K562 (cell line): ENCODE measurements around the gene SCAMP5. TPM values are rescaled to one million over a fixed set of nuclear protein-coding genes. Genes with fewer than 3 reads are reported as not detected.

Source experiments
- ATAC-seq: fragments of 200-7000 bp; cut with Tn5 transposase; 3 replicates; pipeline ENCODE4 v1.9.1; 2020; ENCODE audit warnings: moderate library complexity
- BruUV-seq: library from RNA; stranded (reverse); fragments of 400-500 nt; replicated peaks from 2 replicates; lab custom pipeline; 2021; lab: Mats Ljungman, UMichigan
- CTCF ChIA-PET: fragments of 300-600 bp; formaldehyde crosslinking; extraction: SDS; loops from one replicate; lab custom pipeline; 2021; ENCODE audit warnings: low intra/inter-chr PET ratio; lab: Yijun Ruan, JAX
- POLR2A ChIA-PET: fragments of 300-600, 350-650 bp; sonication (Branson Sonifier 250); formaldehyde crosslinking; extraction: SDS; loops from one replicate; lab custom pipeline; 2021; ENCODE audit warnings: antibody characterized with exemption, inconsistent platforms; lab: Yijun Ruan, JAX
- DNase-seq, 4 experiments: peaks; one replicate each; pipeline versions ENCODE4 v3.0.0 to v3.0.0-alpha.2; 2011 to 2018; ENCODE audit warnings: low spot score in 3 of 4, mixed read lengths in 3 of 4; ENCODE audit errors: extremely low read depth in 1 of 4
- FAIRE-seq: peaks from 2 replicates; lab custom pipeline; 2011; peaks lifted over from hg19 to GRCh38; lab: Jason Lieb, UNC
- H2AFZ ChIP-seq: 2 replicates; pipeline ENCODE4 v1.6.0; 2011; ENCODE audit warnings: low read depth, low read length, control low read depth, inconsistent platforms
- H3K27ac ChIP-seq: fragments of 200-600 bp; 3 replicates; pipeline ENCODE4 v1.8.0; 2011; ENCODE audit warnings: low read depth, mild to moderate bottlenecking, control low read depth, inconsistent platforms, low read length, moderate library complexity, mixed read lengths; ENCODE audit errors: extremely low read depth
- H3K27me3 ChIP-seq, 2 experiments: fragments of 300-600 bp in 1 of 2; 2 replicates in 1 of 2; 3 replicates in 1 of 2; pipeline versions ENCODE4 v1.6.0 to v1.8.0; 2011; ENCODE audit warnings: inconsistent platforms in 2 of 2, low read length in 2 of 2, mild to moderate bottlenecking in 1 of 2, mixed read lengths in 1 of 2, moderate library complexity in 1 of 2; ENCODE audit not compliant: control insufficient read depth in 2 of 2, insufficient read depth in 2 of 2
- H3K36me3 ChIP-seq: fragments of 300-600 bp; 3 replicates; pipeline ENCODE4 v1.8.0; 2011; ENCODE audit warnings: mild to moderate bottlenecking, low read length, inconsistent platforms; ENCODE audit not compliant: control insufficient read depth, insufficient read depth
- H3K4me1 ChIP-seq, 2 experiments: fragments of 200-600 bp in 1 of 2; replicated peaks in 1 of 2; 2 replicates in 1 of 2; 3 replicates in 1 of 2; pipeline versions ENCODE4 v1.5.1 to v1.8.0; 2011; ENCODE audit warnings: inconsistent platforms in 2 of 2, low read length in 2 of 2, mild to moderate bottlenecking in 1 of 2, mixed read lengths in 1 of 2, moderate library complexity in 1 of 2; ENCODE audit not compliant: control insufficient read depth in 2 of 2, insufficient read depth in 2 of 2
- H3K4me2 ChIP-seq: 2 replicates; pipeline ENCODE4 v1.6.1; 2011; ENCODE audit warnings: low read length, control low read depth, inconsistent platforms, mixed read lengths; ENCODE audit not compliant: insufficient read depth
- H3K4me3 ChIP-seq: fragments of 200-600 bp; sonication (generic), shearing (Covaris generic); 2 replicates; pipeline ENCODE4 v1.5.1; 2016; ENCODE audit warnings: control low read depth, inconsistent platforms
- H3K79me2 ChIP-seq: fragments of 200-600 bp; 3 replicates; pipeline ENCODE4 v1.8.0; 2011; ENCODE audit warnings: low read length, inconsistent platforms; ENCODE audit not compliant: control insufficient read depth, insufficient read depth
- H3K9ac ChIP-seq, 2 experiments: 2 replicates each; pipeline versions ENCODE4 v1.6.0 to v1.6.1; 2011; ENCODE audit warnings: low read depth in 2 of 2, low read length in 2 of 2, control low read depth in 1 of 2, inconsistent platforms in 1 of 2, mild to moderate bottlenecking in 1 of 2, mixed read lengths in 1 of 2; ENCODE audit not compliant: insufficient read depth in 1 of 2
- H3K9me1 ChIP-seq: one replicate; pipeline ENCODE4 v1.6.0; 2011; ENCODE audit warnings: inconsistent platforms, mild to moderate bottlenecking, low read length, moderate library complexity; ENCODE audit not compliant: control insufficient read depth, insufficient read depth
- H3K9me3 ChIP-seq: replicated peaks from 2 replicates; pipeline ENCODE4 v1.5.1; 2011; ENCODE audit warnings: low read depth, low read length, inconsistent platforms; ENCODE audit not compliant: control insufficient read depth, insufficient read depth
- H4K20me1 ChIP-seq: replicated peaks from 2 replicates; pipeline ENCODE4 v1.6.1; 2011; ENCODE audit warnings: low read length, inconsistent platforms, mixed read lengths; ENCODE audit not compliant: control insufficient read depth, insufficient read depth
- ARID4B ChIP-seq: sonication (generic); formaldehyde crosslinking; IDR thresholded peaks from 2 replicates; pipeline ENCODE4 v1.8.0; 2022; ENCODE audit warnings: mild to moderate bottlenecking, missing genetic modification reagents
- BACH1 ChIP-seq: fragments of 200-800 bp; sonication (Bioruptor generic); IDR thresholded peaks from 2 replicates; pipeline ENCODE4 v1.6.1; 2016; ENCODE audit warnings: missing genetic modification characterization, missing compliant biosample characterization
- BRD4 ChIP-seq: fragments of 200-600 bp; sonication (generic); IDR thresholded peaks from 2 replicates; pipeline ENCODE4 v1.6.1; 2017; ENCODE audit warnings: inconsistent platforms
- DIDO1 ChIP-seq: fragments of 450-650 bp; IDR thresholded peaks from 2 replicates; pipeline ENCODE4 v1.6.1; 2016; ENCODE audit warnings: low read depth, missing biosample characterization, missing genetic modification characterization
- HDAC8 ChIP-seq: fragments of 450-650 bp; IDR thresholded peaks from 2 replicates; pipeline ENCODE4 v1.6.1; 2016; ENCODE audit warnings: mild to moderate bottlenecking, missing genetic modification characterization, moderate library complexity, missing compliant biosample characterization
- MED1 ChIP-seq: sonication (generic); formaldehyde crosslinking; IDR thresholded peaks from 2 replicates; pipeline ENCODE4 v1.8.1; 2023; ENCODE audit warnings: missing genetic modification reagents, borderline replicate concordance
- NELFE ChIP-seq: IDR thresholded peaks from 2 replicates; pipeline ENCODE4 v1.6.1; 2011; ENCODE audit warnings: mild to moderate bottlenecking; ENCODE audit not compliant: insufficient read depth, insufficient read length
- NFIC ChIP-seq: fragments of 450-650 bp; IDR thresholded peaks from 2 replicates; pipeline ENCODE4 v1.6.1; 2017; ENCODE audit warnings: mild to moderate bottlenecking, inconsistent platforms
- PHF21A ChIP-seq: fragments of 450-650 bp; IDR thresholded peaks from 2 replicates; pipeline ENCODE4 v1.6.1; 2017; ENCODE audit warnings: low read depth, borderline replicate concordance
- RCOR1 ChIP-seq, 2 experiments: IDR thresholded peaks; 2 replicates each; pipeline ENCODE4 v1.6.1; 2012; ENCODE audit warnings: low read depth in 2 of 2, low read length in 2 of 2, borderline replicate concordance in 1 of 2, improper control_type of control experiment in 1 of 2
- SREBF2 ChIP-seq: sonication (generic); formaldehyde crosslinking; IDR thresholded peaks from 2 replicates; pipeline ENCODE4 v1.4.0; 2020; ENCODE audit warnings: mild to moderate bottlenecking, missing genetic modification reagents
- ZFX ChIP-seq: sonication (generic); formaldehyde crosslinking; IDR thresholded peaks from 2 replicates; pipeline ENCODE4 v1.8.0; 2022; ENCODE audit warnings: mild to moderate bottlenecking, missing genetic modification reagents, moderate library complexity
- WGBS: fragments of 100-300 bp; shearing (Covaris generic); methylation state at CpG from one replicate; pipeline ENCODE4 v1.1.6; 2016; ENCODE audit warnings: low coverage, mixed read lengths; ENCODE audit not compliant: insufficient coverage; ENCODE audit errors: missing lambda C conversion rate; 5-methylcytosine and 5-hydroxymethylcytosine counted together
- in situ Hi-C: fragments of 300-500 bp; cut with MboI; formaldehyde crosslinking; loops from 4 replicates; pipeline ENCODE4 v1.15.0; 2018; ENCODE audit warnings: inconsistent platforms, mixed read lengths
- intact Hi-C: fragments of 100-400 bp; cut with micrococcal nuclease; formaldehyde crosslinking; loops from 2 replicates; pipeline ENCODE4 v1.14.2; 2022
- polyA plus RNA-seq, 8 experiments: library from polyadenylated mRNA; depleted of rRNA in 4 of 8; stranded (reverse) in 5 of 8; unstranded in 3 of 8; fragments of >200 nt; fragmentation: Nextera tagmentation in 2 of 8; fragmentation: Illumina TruSeq in 1 of 8; extraction: Ambion mirVana in 2 of 8; extraction: Trizol in 1 of 8; gene quantifications; 2 replicates each; pipeline versions ENCODE4 v1.2.1 to v1.2.3, GENCODE V29; 2011 to 2014; ENCODE audit warnings: inconsistent platforms in 1 of 8, missing spikeins in 1 of 8
- total RNA-seq, 7 experiments: library from RNA; depleted of rRNA in 6 of 7; stranded (reverse); fragments of >200 nt in 6 of 7; fragmentation: Illumina TruSeq in 2 of 7; extraction: Trizol in 2 of 7; gene quantifications; 2 replicates each; pipeline versions ENCODE4 v1.2.1 to v1.2.3, GENCODE V29; 2011 to 2021; ENCODE audit warnings: low replicate concordance in 1 of 7
- TF ChIP-seq, protein P1 (sequence below), 2 experiments: fragments of 450-650 bp; IDR thresholded peaks; 2 replicates each; pipeline ENCODE4 v1.6.1; 2016

Gene SCAMP5
- total and polyA plus RNA-seq, 9 of the 15 experiments (the other 6 are each of a cell fraction or from before 2014, with no cell fraction given) = 0.09 to 0.29 (median 0.19) TPM; not detected in 5

- CTCF ChIA-PET = no interaction called here
- no TSS peak for BruUV-seq
- Histone ChIP-seq H3K4me2 (no peak overlapping the region; the same call in 1 of the 2 replicates), H3K27me3 (peaks cover 0 to 17% of the 10 kb centered on the region in 2 experiments; a peak in 2 of 5 replicates), H3K4me1 (peaks cover 6 to 22% of the 10 kb centered on the region in 2 experiments; a peak in 4 of 5 replicates), H4K20me1 (peaks cover 10% of the 10 kb centered on the region), H3K9me3 (no peaks in the 10 kb centered on the region), H3K4me3 (no peak overlapping the region), H2AFZ (no peak overlapping the region), H3K36me3 (no peaks in the 10 kb centered on the region), H3K27ac (no peak overlapping the region), H3K79me2 (no peaks in the 10 kb centered on the region), H3K9me1 (no peaks in the 10 kb centered on the region), H3K9ac (no peak overlapping the region)
- DNase-seq (peak in 3 of 4 experiments; percentile 25 to 80 (median 28)), FAIRE-seq (peak; percentile 88), ATAC-seq (peak; percentile 40)
- in situ Hi-C loops = no loop called here
- POLR2A ChIA-PET = interaction anchor here (0.6 to 3.0 kb wide), 7 partner anchors 10 to 133 kb away, joined by 3 to 16 read pairs (median 5); no protein-coding TSS in a partner anchor
- WGBS = 9% methylated on average over 3 of the region's 3 CpGs
- intact Hi-C loops = loop anchor here (5.0 kb wide), 1 partner anchor 95 kb away; no protein-coding TSS in a partner anchor
- TF ChIP-seq RCOR1 (IDR thresholded peaks at IDR 0.05; ENCODE audit: borderline replicate concordance in 1 of 2, low read depth in 2 of 2, low read length in 2 of 2) = peak in 1 of 2 experiments; percentile 41; a peak in 1 of 4 replicates
- no peak for TF ChIP-seq ARID4B (CRISPR knock-in tag)
- no peak for TF ChIP-seq PHF21A
- 0 out of 2 replicates have a peak, but pooled peaks have one; percentile 0 for TF ChIP-seq BRD4
- TF ChIP-seq ZFX (CRISPR knock-in tag) = no peak
- no peak for TF ChIP-seq MED1 (CRISPR knock-in tag)
- TF ChIP-seq NELFE = no peak
- no peak for TF ChIP-seq HDAC8 (tag)
- peak; percentile 66; the same call in 1 of the 2 replicates for TF ChIP-seq BACH1
- TF ChIP-seq SREBF2 (CRISPR knock-in tag) = no peak
- TF ChIP-seq, protein P1, sequence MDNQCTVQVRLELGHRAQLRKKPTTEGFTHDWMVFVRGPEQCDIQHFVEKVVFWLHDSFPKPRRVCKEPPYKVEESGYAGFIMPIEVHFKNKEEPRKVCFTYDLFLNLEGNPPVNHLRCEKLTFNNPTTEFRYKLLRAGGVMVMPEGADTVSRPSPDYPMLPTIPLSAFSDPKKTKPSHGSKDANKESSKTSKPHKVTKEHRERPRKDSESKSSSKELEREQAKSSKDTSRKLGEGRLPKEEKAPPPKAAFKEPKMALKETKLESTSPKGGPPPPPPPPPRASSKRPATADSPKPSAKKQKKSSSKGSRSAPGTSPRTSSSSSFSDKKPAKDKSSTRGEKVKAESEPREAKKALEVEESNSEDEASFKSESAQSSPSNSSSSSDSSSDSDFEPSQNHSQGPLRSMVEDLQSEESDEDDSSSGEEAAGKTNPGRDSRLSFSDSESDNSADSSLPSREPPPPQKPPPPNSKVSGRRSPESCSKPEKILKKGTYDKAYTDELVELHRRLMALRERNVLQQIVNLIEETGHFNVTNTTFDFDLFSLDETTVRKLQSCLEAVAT (IDR thresholded peaks at IDR 0.05) = peak in 1 of 2 experiments; percentile 50; a peak in 1 of 4 replicates
- TF ChIP-seq NFIC = peak; percentile 43; the same call in 1 of the 2 replicates
- TF ChIP-seq DIDO1 = no peak
Observed at GRCh38 chr15:75067123-75067830, 71.9 kb downstream of the SCAMP5 start.
